ENCODE data around the gene PPP2R2D. TPM values are rescaled to one million over a fixed set of nuclear protein-coding genes. Genes with fewer than 3 reads are reported as not detected.
A peak's percentile ranks its signal among the peaks of the same experiment; 100 is the strongest.

The PPP2R2D gene
- total RNA-seq, 5 donors from 2014 or later (not counting 1 experiment from before 2014, with no cell fraction given): 37.3 to 45.0 (median 43.0) TPM

- ATAC-seq (replicated peaks in 1 of 4) (no peak), DNase-seq (no peak)
- WGBS (ENCODE audit: insufficient coverage): 94% methylated on average over 5 of the region's 9 CpGs
- no peaks in the 10 kb centered on the region for H3K9me3 ChIP-seq
- peaks cover 9 to 49% of the 10 kb centered on the region in 2 donors for H3K36me3 ChIP-seq (ENCODE audit: control insufficient read depth in 2 of 2, extremely low read depth in 1 of 2, insufficient read depth in 1 of 2, low read length in 1 of 2)
- no peak overlapping the region for H3K27ac ChIP-seq (ENCODE audit: low read length)
- H3K4me3 Mint-ChIP-seq: no peak overlapping the region
- H3K4me1 Mint-ChIP-seq: peaks cover 27 to 35% (median 31%) of the 10 kb centered on the region in 3 donors
- no peak overlapping the region for H3K4me3 ChIP-seq (ENCODE audit: control insufficient read depth in 1 of 2, extremely low read depth in 1 of 2, low read length in 1 of 2)
- H3K9me3 Mint-ChIP-seq: no peaks in the 10 kb centered on the region
- H3K36me3 Mint-ChIP-seq: peaks cover 26% of the 10 kb centered on the region
- ChIA-PET CTCF (interaction anchor here in 1 of 2 donors (1.0 kb wide), 1 partner anchor 86 kb away, joined by 3 read pairs; no protein-coding TSS in a partner anchor), POLR2A (no interaction called here)
- H3K27me3 ChIP-seq (replicated peaks in 1 of 2; ENCODE audit: control insufficient read depth in 2 of 2, extremely low read depth in 1 of 2, insufficient read depth in 2 of 2, low read length in 1 of 2): no peaks in the 10 kb centered on the region
- peaks cover 6 to 28% of the 10 kb centered on the region in 2 experiments for H3K4me1 ChIP-seq (ENCODE audit: control insufficient read depth in 1 of 2, extremely low read depth in 1 of 2, insufficient read depth in 2 of 2, low read length in 2 of 2)
- H3K27me3 Mint-ChIP-seq: no peaks in the 10 kb centered on the region
- H3K27ac Mint-ChIP-seq: no peak overlapping the region
These were observed 35.5 kb downstream of the PPP2R2D start for GRCh38 chr10:131936294-131936693.

GRCh38 chr10:131936736-131937135 lies 35.9 kb downstream of the PPP2R2D start:
- Histone ChIP-seq H3K36me3 (ENCODE audit: control insufficient read depth in 2 of 2, extremely low read depth in 1 of 2, insufficient read depth in 1 of 2, low read length in 1 of 2) (peaks cover 9 to 50% of the 10 kb centered on the region in 2 donors), H3K4me1 (ENCODE audit: control insufficient read depth in 1 of 2, extremely low read depth in 1 of 2, insufficient read depth in 2 of 2, low read length in 2 of 2) (peaks cover 6 to 24% of the 10 kb centered on the region in 2 experiments), H3K27ac (ENCODE audit: low read length) (no peak overlapping the region), H3K4me3 (ENCODE audit: control insufficient read depth in 1 of 2, extremely low read depth in 1 of 2, low read length in 1 of 2) (no peak overlapping the region), H3K27me3 (replicated peaks in 1 of 2; ENCODE audit: control insufficient read depth in 2 of 2, extremely low read depth in 1 of 2, insufficient read depth in 2 of 2, low read length in 1 of 2) (no peaks in the 10 kb centered on the region), H3K9me3 (no peaks in the 10 kb centered on the region)
- Mint-ChIP-seq H3K4me3 (no peak overlapping the region), H3K4me1 (peaks cover 24 to 31% (median 28%) of the 10 kb centered on the region in 3 donors), H3K27ac (no peak overlapping the region), H3K27me3 (no peaks in the 10 kb centered on the region), H3K9me3 (no peaks in the 10 kb centered on the region), H3K36me3 (peaks cover 29% of the 10 kb centered on the region)
- no peak for DNase-seq
- POLR2A ChIA-PET: no interaction called here
- ATAC-seq (replicated peaks in 1 of 4): no peak
- WGBS (ENCODE audit: insufficient coverage): 100% methylated on average over 8 of the region's 18 CpGs
- CTCF ChIA-PET: interaction anchor here in 1 of 2 donors (1.0 kb wide), 1 partner anchor 86 kb away, joined by 3 read pairs; no protein-coding TSS in a partner anchor

- H3K27me3 Mint-ChIP-seq: no peaks in the 10 kb centered on the region
- POLR2A ChIA-PET: no interaction called here
- DNase-seq (no peak), ATAC-seq (replicated peaks in 1 of 4) (no peak)
- Histone ChIP-seq H3K27me3 (replicated peaks in 1 of 2; ENCODE audit: control insufficient read depth in 2 of 2, extremely low read depth in 1 of 2, insufficient read depth in 2 of 2, low read length in 1 of 2) (no peaks in the 10 kb centered on the region), H3K9me3 (no peaks in the 10 kb centered on the region), H3K4me1 (ENCODE audit: control insufficient read depth in 1 of 2, extremely low read depth in 1 of 2, insufficient read depth in 2 of 2, low read length in 2 of 2) (peaks cover 6 to 17% of the 10 kb centered on the region in 2 experiments), H3K27ac (ENCODE audit: low read length) (no peak overlapping the region), H3K4me3 (ENCODE audit: control insufficient read depth in 1 of 2, extremely low read depth in 1 of 2, low read length in 1 of 2) (no peak overlapping the region), H3K36me3 (ENCODE audit: control insufficient read depth in 2 of 2, extremely low read depth in 1 of 2, insufficient read depth in 1 of 2, low read length in 1 of 2) (peaks cover 9 to 50% of the 10 kb centered on the region in 2 donors)
- H3K4me1 Mint-ChIP-seq: peaks cover 19 to 24% (median 22%) of the 10 kb centered on the region in 3 donors
- H3K4me3 Mint-ChIP-seq: no peak overlapping the region
- no peak overlapping the region for H3K27ac Mint-ChIP-seq
- CTCF ChIA-PET: no interaction called here
- 97% methylated on average over 15 of the region's 20 CpGs for WGBS (ENCODE audit: insufficient coverage)
- peaks cover 35% of the 10 kb centered on the region for H3K36me3 Mint-ChIP-seq
- no peaks in the 10 kb centered on the region for H3K9me3 Mint-ChIP-seq
These were observed 37.0 kb downstream of the PPP2R2D start for GRCh38 chr10:131937836-131938235.

GRCh38 chr10:131938681-131939080 lies 37.9 kb downstream of the PPP2R2D start:
- no peaks in the 10 kb centered on the region for H3K9me3 ChIP-seq
- no peaks in the 10 kb centered on the region for H3K27me3 Mint-ChIP-seq
- H3K36me3 ChIP-seq (ENCODE audit: control insufficient read depth in 2 of 2, extremely low read depth in 1 of 2, insufficient read depth in 1 of 2, low read length in 1 of 2): peaks cover 9 to 51% of the 10 kb centered on the region in 2 donors
- H3K36me3 Mint-ChIP-seq: peaks cover 38% of the 10 kb centered on the region
- DNase-seq (peak in 1 of 35 experiments; percentile 17), ATAC-seq (replicated peaks in 1 of 4) (no peak)
- H3K9me3 Mint-ChIP-seq: no peaks in the 10 kb centered on the region
- CTCF ChIA-PET: no interaction called here
- H3K27ac ChIP-seq (ENCODE audit: low read length): no peak overlapping the region
- H3K4me1 ChIP-seq (ENCODE audit: control insufficient read depth in 1 of 2, extremely low read depth in 1 of 2, insufficient read depth in 2 of 2, low read length in 2 of 2): peaks cover 6 to 16% of the 10 kb centered on the region in 2 experiments
- H3K4me3 ChIP-seq (ENCODE audit: control insufficient read depth in 1 of 2, extremely low read depth in 1 of 2, low read length in 1 of 2): no peak overlapping the region
- POLR2A ChIA-PET: no interaction called here
- no peaks in the 10 kb centered on the region for H3K27me3 ChIP-seq (replicated peaks in 1 of 2; ENCODE audit: control insufficient read depth in 2 of 2, extremely low read depth in 1 of 2, insufficient read depth in 2 of 2, low read length in 1 of 2)
- no peak overlapping the region for H3K4me3 Mint-ChIP-seq
- peaks cover 17 to 19% (median 17%) of the 10 kb centered on the region in 3 donors for H3K4me1 Mint-ChIP-seq
- H3K27ac Mint-ChIP-seq: no peak overlapping the region
- 99% methylated on average over 9 of the region's 10 CpGs for WGBS (ENCODE audit: insufficient coverage)

DNA sequence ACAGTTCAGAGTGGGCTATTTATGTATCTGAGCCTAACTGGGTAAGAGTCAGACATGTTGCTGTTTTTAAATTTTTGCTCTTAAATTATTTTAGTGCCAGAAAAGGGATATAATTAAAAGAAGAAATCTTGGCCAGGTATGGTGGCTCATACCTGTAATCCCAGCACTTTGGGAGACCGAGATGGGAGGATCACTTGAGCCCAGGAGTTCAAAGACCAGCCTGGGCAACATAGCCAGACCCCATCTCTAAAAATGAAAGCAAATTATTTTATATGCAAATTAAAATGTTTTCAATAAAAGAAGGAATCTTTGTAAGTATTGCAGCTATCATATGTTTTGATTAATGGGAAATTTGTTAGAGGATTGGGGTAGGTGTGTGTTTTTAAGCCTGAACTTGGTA lies 41.6 kb downstream of the PPP2R2D start:
- no peak overlapping the region for H3K4me3 Mint-ChIP-seq

DNA sequence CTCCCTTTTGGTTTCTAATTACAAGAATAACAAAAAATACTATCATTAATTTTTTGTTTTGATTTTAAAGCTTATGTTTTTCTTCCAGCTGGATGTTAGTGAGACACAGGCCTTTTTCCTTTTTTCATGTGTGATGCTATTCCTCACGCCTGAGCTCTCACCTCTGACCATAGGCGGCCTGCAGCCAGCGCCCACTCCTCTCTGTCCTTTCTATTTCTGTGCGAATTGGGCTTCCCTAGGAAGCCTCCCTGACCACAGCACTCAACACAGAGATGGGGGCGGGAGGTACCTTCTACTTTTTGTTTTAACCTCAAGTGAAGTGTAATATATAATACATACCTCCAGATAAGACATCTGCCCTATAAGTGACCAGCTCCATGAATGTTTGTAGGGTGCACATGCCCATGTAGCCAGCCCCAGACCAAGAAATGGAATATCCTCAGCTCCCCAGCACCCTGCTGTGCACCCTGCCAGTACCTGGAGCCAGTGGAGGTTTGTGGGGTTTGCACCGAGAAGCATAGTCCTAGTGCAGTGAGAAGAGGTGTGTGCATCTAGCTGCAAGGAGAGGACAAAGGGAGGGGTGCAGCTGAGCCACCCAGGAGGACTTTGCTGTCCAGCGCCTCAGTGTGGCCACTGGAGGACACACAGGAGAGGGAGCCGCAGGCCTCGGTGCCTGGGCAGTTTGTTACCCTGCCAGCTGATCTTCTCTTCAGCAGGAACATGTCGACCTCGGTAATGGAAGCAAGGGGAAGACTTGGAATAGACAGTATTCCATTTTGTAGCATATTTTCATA lies 42.4 kb downstream of the PPP2R2D start:
- H3K9me3 ChIP-seq: no peaks in the 10 kb centered on the region
- Mint-ChIP-seq H3K4me1 (peaks cover 0 to 2% (median 1%) of the 10 kb centered on the region in 3 donors), H3K36me3 (peaks cover 53% of the 10 kb centered on the region), H3K4me3 (no peak overlapping the region), H3K27me3 (no peaks in the 10 kb centered on the region), H3K27ac (peak overlapping the region in 1 of 2 donors; percentile 27), H3K9me3 (no peaks in the 10 kb centered on the region)
- H3K4me1 ChIP-seq (ENCODE audit: control insufficient read depth in 1 of 2, extremely low read depth in 1 of 2, insufficient read depth in 2 of 2, low read length in 2 of 2): peaks cover 0 to 2% of the 10 kb centered on the region in 2 experiments
- no peak overlapping the region for H3K27ac ChIP-seq (ENCODE audit: low read length)
- peak in 15 of 35 experiments; percentile 7 to 38 (median 19) for DNase-seq
- H3K27me3 ChIP-seq (replicated peaks in 1 of 2; ENCODE audit: control insufficient read depth in 2 of 2, extremely low read depth in 1 of 2, insufficient read depth in 2 of 2, low read length in 1 of 2): no peaks in the 10 kb centered on the region
- peaks cover 14 to 68% of the 10 kb centered on the region in 2 donors for H3K36me3 ChIP-seq (ENCODE audit: control insufficient read depth in 2 of 2, extremely low read depth in 1 of 2, insufficient read depth in 1 of 2, low read length in 1 of 2)
- no peak overlapping the region for H3K4me3 ChIP-seq (ENCODE audit: control insufficient read depth in 1 of 2, extremely low read depth in 1 of 2, low read length in 1 of 2)
- 94% methylated on average over 3 of the region's 11 CpGs for WGBS (ENCODE audit: insufficient coverage)
- POLR2A ChIA-PET: no interaction called here
- CTCF ChIA-PET: interaction anchor here (0.8 to 1.5 kb wide), 3 partner anchors 47 to 58 kb away, joined by 4 to 5 read pairs (median 4); no protein-coding TSS in a partner anchor
- peak in 3 of 4 experiments; percentile 6 to 67 (median 40) for ATAC-seq (replicated peaks in 1 of 4)

More for the DNA sequence above, 41.6 kb downstream of the PPP2R2D start:
- CTCF ChIA-PET: interaction anchor here (0.9 to 1.5 kb wide), 2 partner anchors 57 kb away, joined by 4 to 5 read pairs; no protein-coding TSS in a partner anchor
- H3K27ac Mint-ChIP-seq: peak overlapping the region in 1 of 2 donors; percentile 16
- H3K9me3 ChIP-seq: no peaks in the 10 kb centered on the region
- peaks cover 19 to 69% of the 10 kb centered on the region in 2 donors for H3K36me3 ChIP-seq (ENCODE audit: control insufficient read depth in 2 of 2, extremely low read depth in 1 of 2, insufficient read depth in 1 of 2, low read length in 1 of 2)
- peaks cover 1 to 4% (median 2%) of the 10 kb centered on the region in 3 donors for H3K4me1 Mint-ChIP-seq
- no peak for ATAC-seq (replicated peaks in 1 of 4)
- no CpG with 5 or more reads among the region's 1 CpG for WGBS (ENCODE audit: insufficient coverage)
- peaks cover 0 to 2% of the 10 kb centered on the region in 2 experiments for H3K4me1 ChIP-seq (ENCODE audit: control insufficient read depth in 1 of 2, extremely low read depth in 1 of 2, insufficient read depth in 2 of 2, low read length in 2 of 2)
- H3K27me3 ChIP-seq (replicated peaks in 1 of 2; ENCODE audit: control insufficient read depth in 2 of 2, extremely low read depth in 1 of 2, insufficient read depth in 2 of 2, low read length in 1 of 2): no peaks in the 10 kb centered on the region
- no peaks in the 10 kb centered on the region for H3K27me3 Mint-ChIP-seq
- no peak overlapping the region for H3K4me3 ChIP-seq (ENCODE audit: control insufficient read depth in 1 of 2, extremely low read depth in 1 of 2, low read length in 1 of 2)
- POLR2A ChIA-PET: no interaction called here
- H3K36me3 Mint-ChIP-seq: peaks cover 52% of the 10 kb centered on the region
- H3K27ac ChIP-seq (ENCODE audit: low read length): no peak overlapping the region
- H3K9me3 Mint-ChIP-seq: no peaks in the 10 kb centered on the region
- DNase-seq: no peak

Data from T-cell (primary cell).